ENCODE results near the gene FAM227A. TPM values are rescaled to one million over a fixed set of nuclear protein-coding genes. Genes with fewer than 3 reads are reported as not detected.

The FAM227A gene
- total and polyA plus RNA-seq, 4 donors = 5.9 to 9.4 (median 7.6) TPM

- Histone ChIP-seq H3K9me3 (ENCODE audit: control insufficient read depth, insufficient read depth, low read length) (no peaks in the 10 kb centered on the region), H3K4me1 (ENCODE audit: control insufficient read depth, insufficient read depth, low read length) (peaks cover 23% of the 10 kb centered on the region), H3K27me3 (ENCODE audit: control insufficient read depth, insufficient read depth, low read length) (no peaks in the 10 kb centered on the region), H3K36me3 (ENCODE audit: control insufficient read depth, insufficient read depth, low read length) (peaks cover 11% of the 10 kb centered on the region), H3K27ac (ENCODE audit: low read depth, low read length) (peak overlapping the region; percentile 61), H3K4me3 (ENCODE audit: low read depth, low read length) (no peak overlapping the region)
- no peak for DNase-seq (ENCODE audit: low read depth in 4 of 6, low spot score in 6 of 6)
- 73% methylated on average over 7 of the region's 8 CpGs for WGBS (ENCODE audit: insufficient coverage)
Measured at GRCh38 chr22:38697425-38698089, 41.4 kb upstream of the FAM227A start.

GRCh38 chr22:38696606-38697424 is 40.6 kb upstream of the FAM227A start:
- Histone ChIP-seq H3K9me3 (ENCODE audit: control insufficient read depth, insufficient read depth, low read length) (no peaks in the 10 kb centered on the region), H3K4me3 (ENCODE audit: low read depth, low read length) (no peak overlapping the region), H3K27me3 (ENCODE audit: control insufficient read depth, insufficient read depth, low read length) (no peaks in the 10 kb centered on the region), H3K36me3 (ENCODE audit: control insufficient read depth, insufficient read depth, low read length) (peaks cover 11% of the 10 kb centered on the region), H3K4me1 (ENCODE audit: control insufficient read depth, insufficient read depth, low read length) (peaks cover 20% of the 10 kb centered on the region), H3K27ac (ENCODE audit: low read depth, low read length) (peak overlapping the region; percentile 61)
- 39% methylated on average over 3 of the region's 3 CpGs for WGBS (ENCODE audit: insufficient coverage)
- DNase-seq (ENCODE audit: low read depth in 4 of 6, low spot score in 6 of 6) = no peak

- no peak for DNase-seq (ENCODE audit: low read depth in 4 of 6, low spot score in 6 of 6)
- H3K36me3 ChIP-seq (ENCODE audit: control insufficient read depth, insufficient read depth, low read length) = peaks cover 24% of the 10 kb centered on the region
- no CpG with 5 or more reads among the region's 3 CpGs for WGBS (ENCODE audit: insufficient coverage)
- no peaks in the 10 kb centered on the region for H3K9me3 ChIP-seq (ENCODE audit: control insufficient read depth, insufficient read depth, low read length)
- H3K4me1 ChIP-seq (ENCODE audit: control insufficient read depth, insufficient read depth, low read length) = peaks cover 13% of the 10 kb centered on the region
- H3K27ac ChIP-seq (ENCODE audit: low read depth, low read length) = no peak overlapping the region
- no peaks in the 10 kb centered on the region for H3K27me3 ChIP-seq (ENCODE audit: control insufficient read depth, insufficient read depth, low read length)
- no peak overlapping the region for H3K4me3 ChIP-seq (ENCODE audit: low read depth, low read length)
Measured at GRCh38 chr22:38694940-38695339, 38.7 kb upstream of the FAM227A start.

DNA sequence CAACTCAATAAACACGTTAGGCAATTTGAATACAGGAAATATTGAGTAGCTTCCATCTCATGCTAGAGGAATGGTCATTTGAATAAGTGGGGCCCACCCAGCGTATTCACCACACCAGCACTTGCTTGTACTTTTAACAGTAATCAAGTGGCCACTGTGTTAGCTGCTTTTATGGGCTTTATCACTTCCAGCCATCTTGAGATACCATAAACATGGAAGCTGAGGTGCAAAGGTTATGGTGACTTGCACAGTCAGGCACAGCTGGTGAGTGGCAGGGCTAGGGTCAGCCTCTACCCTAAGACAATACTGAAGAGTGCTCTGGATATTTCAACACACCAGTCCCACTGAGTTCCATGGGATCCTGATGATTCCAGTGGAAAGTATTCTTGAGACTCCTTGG is 37.9 kb upstream of the FAM227A start:
- Histone ChIP-seq H3K4me3 (ENCODE audit: low read depth, low read length) (no peak overlapping the region), H3K4me1 (ENCODE audit: control insufficient read depth, insufficient read depth, low read length) (peaks cover 10% of the 10 kb centered on the region), H3K36me3 (ENCODE audit: control insufficient read depth, insufficient read depth, low read length) (peaks cover 30% of the 10 kb centered on the region), H3K27ac (ENCODE audit: low read depth, low read length) (no peak overlapping the region), H3K9me3 (ENCODE audit: control insufficient read depth, insufficient read depth, low read length) (no peaks in the 10 kb centered on the region), H3K27me3 (ENCODE audit: control insufficient read depth, insufficient read depth, low read length) (no peaks in the 10 kb centered on the region)
- no CpG with 5 or more reads among the region's 2 CpGs for WGBS (ENCODE audit: insufficient coverage)
- no peak for DNase-seq (ENCODE audit: low read depth in 4 of 6, low spot score in 6 of 6)

DNA sequence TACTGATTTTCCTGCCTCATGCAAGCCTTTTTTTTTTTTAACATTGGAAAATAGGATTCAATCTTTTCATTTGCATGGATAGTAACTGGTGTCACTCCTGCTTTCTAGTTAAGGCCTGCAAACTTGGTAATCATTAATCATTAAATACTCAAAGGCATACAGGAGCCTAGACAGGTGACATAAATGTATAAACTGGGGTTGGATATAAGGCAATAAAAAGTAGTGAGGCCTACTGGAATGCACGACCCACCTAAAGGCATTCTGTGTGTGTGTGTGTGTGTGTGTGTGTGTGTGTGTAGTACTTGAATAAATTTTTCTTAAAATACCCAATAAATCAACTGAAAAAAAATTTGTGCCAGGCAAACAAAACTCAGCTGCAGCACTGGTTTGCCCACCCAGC is 33.5 kb upstream of the FAM227A start:
- no peaks in the 10 kb centered on the region for H3K4me1 ChIP-seq (ENCODE audit: control insufficient read depth, insufficient read depth, low read length)
- peaks cover 61% of the 10 kb centered on the region for H3K36me3 ChIP-seq (ENCODE audit: control insufficient read depth, insufficient read depth, low read length)
- no peak overlapping the region for H3K4me3 ChIP-seq (ENCODE audit: low read depth, low read length)
- no peak overlapping the region for H3K27ac ChIP-seq (ENCODE audit: low read depth, low read length)
- WGBS (ENCODE audit: insufficient coverage) = no CpG with 5 or more reads among the region's 1 CpG
- H3K9me3 ChIP-seq (ENCODE audit: control insufficient read depth, insufficient read depth, low read length) = no peaks in the 10 kb centered on the region
- DNase-seq (ENCODE audit: low read depth in 4 of 6, low spot score in 6 of 6) = no peak
- no peaks in the 10 kb centered on the region for H3K27me3 ChIP-seq (ENCODE audit: control insufficient read depth, insufficient read depth, low read length)

- no peak overlapping the region for H3K4me3 ChIP-seq (ENCODE audit: low read depth, low read length)
- peaks cover 51% of the 10 kb centered on the region for H3K36me3 ChIP-seq (ENCODE audit: control insufficient read depth, insufficient read depth, low read length)
- no peaks in the 10 kb centered on the region for H3K27me3 ChIP-seq (ENCODE audit: control insufficient read depth, insufficient read depth, low read length)
- no peaks in the 10 kb centered on the region for H3K9me3 ChIP-seq (ENCODE audit: control insufficient read depth, insufficient read depth, low read length)
- DNase-seq (ENCODE audit: low read depth in 4 of 6, low spot score in 6 of 6) = no peak
- no peak overlapping the region for H3K27ac ChIP-seq (ENCODE audit: low read depth, low read length)
- H3K4me1 ChIP-seq (ENCODE audit: control insufficient read depth, insufficient read depth, low read length) = peaks cover 10% of the 10 kb centered on the region
- WGBS (ENCODE audit: insufficient coverage) = 100% methylated on average over 1 of the region's 1 CpG
Measured at GRCh38 chr22:38685761-38686160, 29.6 kb upstream of the FAM227A start.

- H3K9me3 ChIP-seq (ENCODE audit: control insufficient read depth, insufficient read depth, low read length) = no peaks in the 10 kb centered on the region
- 100% methylated on average over 2 of the region's 9 CpGs for WGBS (ENCODE audit: insufficient coverage)
- no peak for DNase-seq (ENCODE audit: low read depth in 4 of 6, low spot score in 6 of 6)
- no peak overlapping the region for H3K4me3 ChIP-seq (ENCODE audit: low read depth, low read length)
- H3K27me3 ChIP-seq (ENCODE audit: control insufficient read depth, insufficient read depth, low read length) = no peaks in the 10 kb centered on the region
- peaks cover 44% of the 10 kb centered on the region for H3K36me3 ChIP-seq (ENCODE audit: control insufficient read depth, insufficient read depth, low read length)
- no peak overlapping the region for H3K27ac ChIP-seq (ENCODE audit: low read depth, low read length)
- H3K4me1 ChIP-seq (ENCODE audit: control insufficient read depth, insufficient read depth, low read length) = peaks cover 17% of the 10 kb centered on the region
Measured at GRCh38 chr22:38684895-38685294, 28.7 kb upstream of the FAM227A start.

GRCh38 chr22:38681582-38682335 is 25.6 kb upstream of the FAM227A start, which contains the start of gene TOMM22:
Gene TOMM22, plus strand, starts transcription at chr22:38681957. Its CDS starts 22 bp downstream, at chr22:38681979.
- no peak within 1 kb of the TSS for H3K27ac ChIP-seq (ENCODE audit: low read depth, low read length)
- peaks cover 21% of the 10 kb centered on the region for H3K36me3 ChIP-seq (ENCODE audit: control insufficient read depth, insufficient read depth, low read length)
- no peaks in the 10 kb centered on the region for H3K27me3 ChIP-seq (ENCODE audit: control insufficient read depth, insufficient read depth, low read length)
- peak within 1 kb of the TSS; percentile 94 for H3K4me3 ChIP-seq (ENCODE audit: low read depth, low read length)
- 0% methylated on average over 57 of the region's 60 CpGs for WGBS (ENCODE audit: insufficient coverage)
- H3K9me3 ChIP-seq (ENCODE audit: control insufficient read depth, insufficient read depth, low read length) = no peaks in the 10 kb centered on the region
- peak in 5 of 6 donors; percentile 68 to 96 (median 83) for DNase-seq (ENCODE audit: low read depth in 4 of 6, low spot score in 6 of 6)
- H3K4me1 ChIP-seq (ENCODE audit: control insufficient read depth, insufficient read depth, low read length) = peaks cover 20% of the 10 kb centered on the region

DNA sequence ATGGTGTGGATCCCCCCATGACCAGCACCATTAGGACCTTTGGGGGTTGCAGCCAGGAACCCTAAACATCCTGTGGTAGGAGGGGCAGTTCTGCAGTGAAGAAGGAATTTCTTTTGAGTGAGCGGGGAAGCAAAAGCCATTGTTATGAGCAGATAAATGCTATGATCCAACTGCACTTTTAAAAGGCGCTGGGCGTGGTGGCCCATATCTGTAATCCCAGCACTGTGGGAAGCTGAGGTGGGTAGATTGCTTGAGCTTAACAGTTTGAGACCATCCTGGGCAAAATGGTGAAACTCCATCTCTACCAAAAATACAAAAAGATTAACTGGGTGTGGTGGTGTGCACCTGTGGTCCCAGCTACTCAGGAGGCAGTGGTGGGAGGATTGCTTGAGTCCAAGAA is 19.6 kb upstream of the FAM227A start:
- 100% methylated on average over 1 of the region's 3 CpGs for WGBS (ENCODE audit: insufficient coverage)
- DNase-seq (ENCODE audit: low read depth in 4 of 6, low spot score in 6 of 6) = no peak

More for the DNA sequence above, 19.6 kb upstream of the FAM227A start:
- Histone ChIP-seq H3K27me3 (ENCODE audit: control insufficient read depth, insufficient read depth, low read length) (no peaks in the 10 kb centered on the region), H3K9me3 (ENCODE audit: control insufficient read depth, insufficient read depth, low read length) (no peaks in the 10 kb centered on the region), H3K36me3 (ENCODE audit: control insufficient read depth, insufficient read depth, low read length) (peaks cover 38% of the 10 kb centered on the region), H3K4me1 (ENCODE audit: control insufficient read depth, insufficient read depth, low read length) (peaks cover 14% of the 10 kb centered on the region), H3K27ac (ENCODE audit: low read depth, low read length) (no peak overlapping the region), H3K4me3 (ENCODE audit: low read depth, low read length) (no peak overlapping the region)
